H1 (cell line): ENCODE results near the gene NRP2. TPM values are rescaled to one million over a fixed set of nuclear protein-coding genes. Genes with fewer than 3 reads are reported as not detected.
A peak's percentile ranks its signal among the peaks of the same experiment; 100 is the strongest.

Experiments used
- CTCF ChIA-PET: fragments of 300-600 bp; sonication (Branson Sonifier 250); formaldehyde crosslinking; loops from one replicate; lab custom pipeline; 2021; ENCODE audit not compliant: partially characterized antibody; lab: Charles Lee
- POLR2A ChIA-PET: fragments of 300-600 bp; sonication (Branson Sonifier 250); formaldehyde crosslinking; loops from one replicate; lab custom pipeline; 2021; ENCODE audit warnings: inconsistent platforms; ENCODE audit not compliant: partially characterized antibody; lab: Charles Lee
- DNase-seq, 2 experiments: peaks; one replicate each; pipeline versions ENCODE4 v3.0.0 to v3.0.0-alpha.2; 2010 to 2022; ENCODE audit warnings: low spot score in 2 of 2, low read depth in 1 of 2, mixed read lengths in 1 of 2
- FAIRE-seq: peaks from 2 replicates; lab custom pipeline; 2011; peaks lifted over from hg19 to GRCh38; lab: Jason Lieb, UNC
- H2AFZ ChIP-seq: 2 replicates; pipeline ENCODE4 v1.8.1; 2012; ENCODE audit warnings: low read length, inconsistent platforms
- H2AK5ac ChIP-seq: 2 replicates; pipeline ENCODE4 v1.6.1; 2013; ENCODE audit warnings: low read depth, low read length
- H2BK120ac ChIP-seq: replicated peaks from 2 replicates; pipeline ENCODE3; 2013; ENCODE audit warnings: low read depth, low read length, inconsistent platforms
- H2BK12ac ChIP-seq: 2 replicates; pipeline ENCODE4 v1.6.1; 2013; ENCODE audit warnings: low read depth, low read length
- H2BK15ac ChIP-seq: 2 replicates; pipeline ENCODE4 v1.6.1; 2013; ENCODE audit warnings: low read length
- H2BK20ac ChIP-seq: 2 replicates; pipeline ENCODE4 v1.6.1; 2013; ENCODE audit warnings: low read length
- H2BK5ac ChIP-seq: 2 replicates; pipeline ENCODE4 v1.6.1; 2013; ENCODE audit warnings: low read depth, low read length
- H3K14ac ChIP-seq: 2 replicates; pipeline ENCODE4 v1.6.1; 2013; ENCODE audit warnings: inconsistent platforms; ENCODE audit not compliant: insufficient read length
- H3K18ac ChIP-seq: 2 replicates; pipeline ENCODE4 v1.6.1; 2013; ENCODE audit warnings: low read length; ENCODE audit errors: extremely low read depth
- H3K23ac ChIP-seq: 2 replicates; pipeline ENCODE4 v1.6.1; 2013; ENCODE audit warnings: inconsistent platforms; ENCODE audit not compliant: insufficient read length
- H3K23me2 ChIP-seq: 2 replicates; pipeline ENCODE4 v1.6.1; 2013; ENCODE audit warnings: low read depth, low read length
- H3K27ac ChIP-seq: 2 replicates; pipeline ENCODE4 v1.6.1; 2011; ENCODE audit warnings: low read depth, low read length, inconsistent platforms
- H3K27me3 ChIP-seq, 4 experiments: replicated peaks in 1 of 4; 1 replicate in 1 of 4; 2 replicates in 3 of 4; pipeline versions ENCODE4 v1.6.1 to v1.8.1; 2011 to 2013; ENCODE audit warnings: low read length in 3 of 4, mild to moderate bottlenecking in 3 of 4, inconsistent platforms in 2 of 4, mixed read lengths in 2 of 4, moderate library complexity in 1 of 4; ENCODE audit not compliant: control insufficient read depth in 3 of 4, insufficient read depth in 3 of 4; ENCODE audit errors: extremely low read depth in 1 of 4
- H3K36me3 ChIP-seq, 4 experiments: 2 replicates each; pipeline versions ENCODE4 v1.6.1 to v1.8.1; 2011 to 2013; ENCODE audit warnings: mild to moderate bottlenecking in 4 of 4, low read length in 3 of 4, moderate library complexity in 2 of 4, control low read depth in 1 of 4, inconsistent platforms in 1 of 4; ENCODE audit not compliant: insufficient read depth in 4 of 4, control insufficient read depth in 2 of 4
- H3K4ac ChIP-seq: replicated peaks from 2 replicates; pipeline ENCODE3; 2013; ENCODE audit warnings: low read length, low read depth, mixed read lengths, inconsistent platforms; ENCODE audit not compliant: insufficient read length
- H3K4me1 ChIP-seq, 4 experiments: replicated peaks in 1 of 4; 1 replicate in 1 of 4; 2 replicates in 3 of 4; pipeline versions ENCODE4 v1.6.1 to v1.8.1; 2011 to 2013; ENCODE audit warnings: low read length in 3 of 4, inconsistent platforms in 2 of 4, mixed read lengths in 1 of 4; ENCODE audit not compliant: insufficient read depth in 4 of 4, control insufficient read depth in 3 of 4
- H3K4me2 ChIP-seq, 2 experiments: 2 replicates each; pipeline versions ENCODE4 v1.6.1 to v1.8.1; 2011 to 2013; ENCODE audit warnings: low read depth in 2 of 2, low read length in 2 of 2, control low read depth in 1 of 2, inconsistent platforms in 1 of 2, mild to moderate bottlenecking in 1 of 2; ENCODE audit not compliant: insufficient read depth in 1 of 2
- H3K4me3 ChIP-seq, 4 experiments: fragments of 200-600, 300-600 bp in 1 of 4; sonication (generic), shearing (Covaris generic), sonication (Bioruptor Twin) in 1 of 4; 2 replicates each; pipeline versions ENCODE4 v1.5.1 to v1.8.1; 2011 to 2016; ENCODE audit warnings: low read length in 4 of 4, low read depth in 3 of 4, control low read depth in 2 of 4, inconsistent platforms in 2 of 4, mild to moderate bottlenecking in 2 of 4, mixed read lengths in 1 of 4, moderate library complexity in 1 of 4; ENCODE audit not compliant: insufficient read depth in 2 of 4; ENCODE audit errors: extremely low read depth in 1 of 4
- H3K56ac ChIP-seq: replicated peaks from 2 replicates; pipeline ENCODE3; 2013; ENCODE audit warnings: low read depth, mild to moderate bottlenecking, mixed read lengths, low read length, inconsistent platforms; ENCODE audit not compliant: insufficient read length
- H3K79me1 ChIP-seq: 2 replicates; pipeline ENCODE4 v1.6.1; 2013; ENCODE audit warnings: low read depth, low read length, control low read depth
- H3K79me2 ChIP-seq, 2 experiments: 2 replicates each; pipeline versions ENCODE4 v1.6.1 to v1.8.1; 2012 to 2013; ENCODE audit warnings: low read length in 2 of 2, mild to moderate bottlenecking in 2 of 2, inconsistent platforms in 1 of 2; ENCODE audit not compliant: insufficient read depth in 2 of 2, control insufficient read depth in 1 of 2
- H3K9ac ChIP-seq, 4 experiments: replicated peaks in 1 of 4; 1 replicate in 1 of 4; 2 replicates in 3 of 4; pipeline versions ENCODE4 v1.6.1 to v1.8.1; 2011 to 2013; ENCODE audit warnings: low read depth in 3 of 4, low read length in 3 of 4, control low read depth in 2 of 4, mild to moderate bottlenecking in 2 of 4, moderate library complexity in 2 of 4, inconsistent platforms in 1 of 4; ENCODE audit errors: extremely low read depth in 1 of 4
- H3K9me3 ChIP-seq, 2 experiments: 2 replicates each; pipeline versions ENCODE4 v1.6.1 to v1.8.1; 2012 to 2013; ENCODE audit warnings: mild to moderate bottlenecking in 2 of 2, moderate library complexity in 2 of 2, control low read depth in 1 of 2, inconsistent platforms in 1 of 2, low read depth in 1 of 2, low read length in 1 of 2, mixed read lengths in 1 of 2; ENCODE audit not compliant: insufficient read depth in 2 of 2
- H4K20me1 ChIP-seq, 2 experiments: replicated peaks in 1 of 2; 2 replicates each; pipeline versions ENCODE3 to v1.8.1; 2011 to 2013; ENCODE audit warnings: inconsistent platforms in 2 of 2, low read length in 2 of 2, mild to moderate bottlenecking in 1 of 2; ENCODE audit not compliant: insufficient read depth in 2 of 2, control insufficient read depth in 1 of 2
- H4K5ac ChIP-seq: 2 replicates; pipeline ENCODE4 v1.6.1; 2013; ENCODE audit warnings: low read length, low read depth, mixed read lengths, inconsistent platforms; ENCODE audit not compliant: insufficient read length
- H4K8ac ChIP-seq: 2 replicates; pipeline ENCODE4 v1.8.0; 2013; ENCODE audit warnings: mild to moderate bottlenecking, moderate library complexity, low read length, inconsistent platforms; ENCODE audit not compliant: insufficient read depth; ENCODE audit errors: extremely low read depth
- H4K91ac ChIP-seq: replicated peaks from 2 replicates; pipeline ENCODE3; 2013; ENCODE audit warnings: low read length, mixed read lengths, inconsistent platforms; ENCODE audit not compliant: insufficient read length
- GABPA ChIP-seq: IDR thresholded peaks from 2 replicates; pipeline ENCODE4 v1.6.1; 2011; ENCODE audit warnings: mild to moderate bottlenecking, low read length, moderate library complexity, borderline replicate concordance; ENCODE audit not compliant: insufficient read depth
- GTF2F1 ChIP-seq: IDR thresholded peaks from 2 replicates; pipeline ENCODE4 v1.6.1; 2012; ENCODE audit warnings: low read depth, low read length, improper control_type of control experiment, borderline replicate concordance
- JUN ChIP-seq: IDR thresholded peaks from 2 replicates; pipeline ENCODE4 v1.6.1; 2011; ENCODE audit warnings: low read depth, mild to moderate bottlenecking, improper control_type of control experiment, low read length
- JUND ChIP-seq: IDR thresholded peaks from 2 replicates; pipeline ENCODE4 v1.6.1; 2011; ENCODE audit warnings: mild to moderate bottlenecking, improper control_type of control experiment, low read length
- KDM1A ChIP-seq: fragments of 200-600, 300-600 bp; sonication (generic); IDR thresholded peaks from 2 replicates; pipeline ENCODE4 v1.7.1; 2016; ENCODE audit warnings: mild to moderate bottlenecking, low read length, borderline replicate concordance
- POLR2AphosphoS5 ChIP-seq: IDR thresholded peaks from 2 replicates; pipeline ENCODE4 v1.6.1; 2011; ENCODE audit warnings: low read depth, low read length
- RFX5 ChIP-seq: IDR thresholded peaks from 2 replicates; pipeline ENCODE4 v1.6.1; 2011; ENCODE audit warnings: low read depth, low read length, improper control_type of control experiment, borderline replicate concordance
- SAP30 ChIP-seq: fragments of 300-600 bp; sonication (generic); IDR thresholded peaks from 2 replicates; pipeline ENCODE4 v1.7.1; 2012; ENCODE audit warnings: low read length, moderate library complexity, mild to moderate bottlenecking, inconsistent platforms; ENCODE audit not compliant: insufficient read depth, insufficient replicate concordance
- SIN3A ChIP-seq, 2 experiments: IDR thresholded peaks in 1 of 2; conservative IDR thresholded peaks in 1 of 2; 2 replicates each; pipeline ENCODE4 v1.6.1; 2011 to 2012; ENCODE audit warnings: low read length in 2 of 2, improper control_type of control experiment in 1 of 2, low read depth in 1 of 2, mild to moderate bottlenecking in 1 of 2
- SIRT6 ChIP-seq: IDR thresholded peaks from one replicate; pipeline ENCODE4 v1.7.1; 2012; ENCODE audit warnings: low read length, inconsistent platforms
- SP1 ChIP-seq: IDR thresholded peaks from 2 replicates; pipeline ENCODE4 v1.6.1; 2011; ENCODE audit warnings: low read depth, low read length
- SUZ12 ChIP-seq: fragments of 200-600 bp; sonication (generic); IDR thresholded peaks from 2 replicates; pipeline ENCODE4 v1.6.1; 2012; ENCODE audit warnings: mild to moderate bottlenecking, inconsistent platforms, low read length, moderate library complexity, mixed read lengths
- WGBS, 2 experiments: shearing (Covaris generic) in 1 of 2; methylation state at CpG; one replicate each; pipeline versions ENCODE4 v1.1.6 to v1.1.7; 2013 to 2015; ENCODE audit warnings: low lambda C conversion rate in 2 of 2, mixed read lengths in 2 of 2, inconsistent platforms in 1 of 2, low coverage in 1 of 2, missing lambda C conversion rate in 1 of 2; ENCODE audit not compliant: insufficient replicate concordance in 2 of 2, insufficient coverage in 1 of 2, insufficient read length in 1 of 2; ENCODE audit errors: extremely low coverage in 1 of 2, missing lambda C conversion rate in 1 of 2; 5-methylcytosine and 5-hydroxymethylcytosine counted together
- polyA plus RNA-seq, 7 experiments: library from polyadenylated mRNA; depleted of rRNA in 3 of 7; stranded (reverse) in 5 of 7; unstranded in 2 of 7; fragments of >200 nt in 5 of 7; fragments of 200-250 nt in 2 of 7; gene quantifications; 1 replicate in 5 of 7; 2 replicates in 1 of 7; 4 replicates in 1 of 7; pipeline versions ENCODE4 v1.2.1 to v1.2.3, GENCODE V29; 2011 to 2013; ENCODE audit warnings: missing spikeins in 2 of 7, mixed read lengths in 2 of 7
- total RNA-seq: library from RNA; stranded (reverse); fragmentation: NEBNext Ultra II Directional; extraction: Animal tissue kit (Norgen Biotek cat#: 25700); gene quantifications from 2 replicates; pipeline ENCODE4 v1.2.1, GENCODE V29; 2021
- TF ChIP-seq, protein P1 (sequence below): IDR thresholded peaks from 2 replicates; pipeline ENCODE4 v1.6.1; 2011; ENCODE audit warnings: low read length, improper control_type of control experiment

NRP2 gene
- total and polyA plus RNA-seq, 2 of the 8 experiments (the other 6 are each of a cell fraction or from before 2014, with no cell fraction given), result 32.0 to 37.8 TPM

DNA sequence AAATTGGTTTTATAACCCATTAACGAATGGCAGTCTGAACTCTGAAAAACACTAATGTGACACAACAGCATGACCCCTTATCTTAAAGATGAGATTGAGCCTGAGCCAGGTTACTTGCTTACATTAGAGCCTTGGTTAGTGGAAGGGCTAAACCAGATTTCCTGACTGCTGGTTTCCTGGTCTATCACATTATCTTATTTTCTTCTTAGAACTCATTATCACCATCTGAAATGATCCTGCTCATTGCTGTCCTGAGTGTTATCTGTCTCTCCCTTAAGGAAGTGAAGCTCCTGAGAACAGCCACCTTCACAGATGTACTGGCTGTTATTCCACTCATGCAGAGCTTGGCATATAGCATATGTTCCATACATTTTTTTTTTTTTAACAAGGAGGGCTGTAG is 9.0 kb upstream of the NRP2 start:
- Histone ChIP-seq H3K56ac (no peak overlapping the region), H2BK20ac (peak overlapping the region; percentile 9; the same call in 1 of the 2 replicates), H3K27me3 (no peaks in the 10 kb centered on the region), H3K36me3 (no peaks in the 10 kb centered on the region), H3K4ac (no peak overlapping the region), H4K20me1 (no peaks in the 10 kb centered on the region), H3K9ac (no peak overlapping the region), H2AK5ac (no peak overlapping the region), H2AFZ (no peak overlapping the region), H4K5ac (no peak overlapping the region), H3K79me2 (no peaks in the 10 kb centered on the region), H2BK12ac (no peak overlapping the region), H3K79me1 (no peaks in the 10 kb centered on the region), H3K9me3 (no peaks in the 10 kb centered on the region), H3K4me3 (no peak overlapping the region), H3K27ac (no peak overlapping the region), H3K14ac (no peak overlapping the region), H3K4me1 (peaks cover 0 to 12% (median 9%) of the 10 kb centered on the region in 4 experiments; a peak in 5 of 7 replicates), H3K4me2 (no peak overlapping the region), H2BK5ac (no peak overlapping the region), H3K23ac (no peak overlapping the region), H4K91ac (no peak overlapping the region), H3K23me2 (no peaks in the 10 kb centered on the region), H2BK15ac (no peak overlapping the region), H3K18ac (no peak overlapping the region), H2BK120ac (no peak overlapping the region), H4K8ac (no peak overlapping the region)
- DNase-seq (no peak), FAIRE-seq (no peak)
- 86% methylated on average over 1 of the region's 1 CpG; no CpG with 5 or more reads in 1 of the 2 experiments for WGBS, 2 experiments
- ChIA-PET POLR2A (no interaction called here), CTCF (interaction anchor here (3.5 kb wide), 1 partner anchor 350 kb away, joined by 15 read pairs; no protein-coding TSS in a partner anchor)
- no peak for TF ChIP-seq GABPA
- TF ChIP-seq, protein P1, sequence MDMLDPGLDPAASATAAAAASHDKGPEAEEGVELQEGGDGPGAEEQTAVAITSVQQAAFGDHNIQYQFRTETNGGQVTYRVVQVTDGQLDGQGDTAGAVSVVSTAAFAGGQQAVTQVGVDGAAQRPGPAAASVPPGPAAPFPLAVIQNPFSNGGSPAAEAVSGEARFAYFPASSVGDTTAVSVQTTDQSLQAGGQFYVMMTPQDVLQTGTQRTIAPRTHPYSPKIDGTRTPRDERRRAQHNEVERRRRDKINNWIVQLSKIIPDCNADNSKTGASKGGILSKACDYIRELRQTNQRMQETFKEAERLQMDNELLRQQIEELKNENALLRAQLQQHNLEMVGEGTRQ, result no peak
- no peak for TF ChIP-seq RFX5
- no peak for TF ChIP-seq KDM1A
- TF ChIP-seq SIN3A (conservative IDR thresholded peaks at IDR 0.05 in 1 of 2, IDR thresholded peaks at IDR 0.05 in 1 of 2; ENCODE audit: low read depth in 1 of 2, low read length in 2 of 2), result no peak
- no peak for TF ChIP-seq POLR2AphosphoS5
- no peak for TF ChIP-seq JUND
- TF ChIP-seq SIRT6, result no peak
- no peak for TF ChIP-seq GTF2F1
- no peak for TF ChIP-seq JUN
- TF ChIP-seq SP1, result no peak
- no peak for TF ChIP-seq SAP30
- TF ChIP-seq SUZ12, result no peak
